Pancreas (tissue), 10 donors: ENCODE measurements around the gene TTLL10. TPM values are rescaled to one million over a fixed set of nuclear protein-coding genes. Genes with fewer than 3 reads are reported as not detected.

Experiments
- ATAC-seq, 4 donors: fragments of 200-7000 bp; cut with Tn5 transposase; one replicate each; pipeline versions ENCODE4 v1.8.0 to v1.9.1; 2020; ENCODE audit warnings: mild to moderate bottlenecking in 4 of 4, moderate library complexity in 4 of 4
- DNase-seq, 6 donors: peaks; one replicate each; pipeline ENCODE4 v3.0.0-alpha.2; 2020
- FAIRE-seq: peaks from 2 replicates; lab custom pipeline; 2012; peaks lifted over from hg19 to GRCh38; lab: Jason Lieb, UNC
- H3K27ac ChIP-seq, 4 donors: fragments of 200-600 bp; sonication (generic); 1 replicate in 3 of 4; 2 replicates in 1 of 4; pipeline versions ENCODE4 v1.5.0 to v1.8.0; 2020
- H3K27me3 ChIP-seq, 4 donors: fragments of 200-600 bp; one replicate each; pipeline ENCODE4 v1.8.0; 2021
- H3K36me3 ChIP-seq, 3 donors: fragments of 200-600 bp; sonication (generic) in 1 of 3; one replicate each; pipeline versions ENCODE4 v1.5.0 to v1.8.0; 2020 to 2021
- H3K4me1 ChIP-seq, 3 donors: fragments of 200-600 bp; one replicate each; pipeline ENCODE4 v1.8.0; 2021
- H3K4me3 ChIP-seq, 4 donors: fragments of 200-600 bp; sonication (generic) in 2 of 4; one replicate each; pipeline versions ENCODE4 v1.5.0 to v1.8.0; 2020 to 2021
- H3K9me3 ChIP-seq, 4 donors: fragments of 200-600 bp; one replicate each; pipeline ENCODE4 v1.8.0; 2021
- WGBS, 2 donors: extraction: QIAGEN DNeasy Blood & Tissue Kit; methylation state at CpG; one replicate each; pipeline ENCODE4 v1.1.7; 2013; 5-methylcytosine and 5-hydroxymethylcytosine counted together
- intact Hi-C, 3 donors: fragments of 100-400 bp; cut with DNase I; formaldehyde crosslinking; loops; one replicate each; pipeline versions ENCODE4 v1.11.1 to v1.14.2; 2022
- polyA plus RNA-seq, 2 donors: library from polyadenylated mRNA; stranded (reverse); fragments of 200-250 nt; gene quantifications; one replicate each; pipeline ENCODE4 v1.2.3, GENCODE V29; 2013
- total RNA-seq, 6 donors: library from RNA; stranded (reverse); fragmentation: NEBNext Ultra II Directional in 4 of 6; extraction: Animal tissue kit (Norgen Biotek cat#: 25700) in 4 of 6; gene quantifications; one replicate each; pipeline versions ENCODE4 v1.2.1 to v1.2.4, GENCODE V29; 2021 to 2023
- TF ChIP-seq, protein P1 (sequence below), 4 donors: fragments of 200-600 bp; sonication (generic) in 3 of 4; IDR thresholded peaks; one replicate each; pipeline versions ENCODE4 v1.5.0 to v1.8.0; 2021; ENCODE audit warnings: antibody characterized with exemption in 4 of 4
- donor health status: healthy with polysubstance abuse.
- donor health status: DM: no; HTN: no; CAD: no; lungs with moderate emphysema.
- donor health status: DM: no; HTN: no; CAD: no.
- donor health status: control.
- donor health status: control.
- donor health status: Bipolar disorder and iron deficiency.
- donor health status: DM: yes; HTN: yes; CAD: no.
- donor health status: DM: no; HTN: no; CAD: no.
- donor health status: DM: no; HTN: no; CAD: no.
- donor health status: DM: yes; HTN: yes; CAD: no.

TTLL10 gene
- total and polyA plus RNA-seq, 8 donors = 0.20 to 1.6 (median 0.41) TPM; not detected in 1

DNA sequence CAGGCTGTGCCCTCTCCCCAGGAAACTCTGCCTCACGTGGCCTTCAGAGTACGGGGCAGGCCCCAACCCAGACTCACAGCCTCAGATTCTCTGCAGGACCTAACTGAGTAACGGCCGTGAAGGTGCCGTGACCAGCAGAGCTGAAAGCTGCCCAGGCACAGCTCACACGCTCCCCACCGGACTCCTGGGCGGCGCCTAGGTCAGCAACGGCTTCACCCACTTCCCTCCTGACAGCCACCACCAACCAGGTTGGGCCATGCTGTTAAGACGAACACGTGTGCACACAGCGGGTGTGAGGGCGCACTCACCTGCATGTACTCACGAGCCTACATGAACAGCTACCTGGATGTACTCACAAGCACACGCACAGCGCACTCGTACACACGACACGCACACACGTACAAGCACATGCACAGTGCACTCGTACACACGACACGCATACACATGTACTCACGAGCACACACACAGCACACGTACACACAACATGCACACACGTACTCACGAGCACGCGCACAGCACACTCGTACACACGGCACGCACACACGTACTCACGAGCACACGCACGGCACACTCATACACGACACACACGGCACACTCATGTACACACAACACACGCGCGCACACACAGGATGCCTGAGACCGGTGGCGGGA, 49.0 kb downstream of the TTLL10 start:
- 93 to 95% methylated on average over 44 of the region's 44 CpGs for WGBS, 2 donors
- FAIRE-seq (no peak), DNase-seq (no peak), ATAC-seq (no peak)
- Histone ChIP-seq H3K27me3 (no peaks in the 10 kb centered on the region), H3K9me3 (no peaks in the 10 kb centered on the region), H3K4me1 (no peaks in the 10 kb centered on the region), H3K4me3 (no peak overlapping the region), H3K27ac (no peak overlapping the region), H3K36me3 (peaks cover 2 to 39% (median 15%) of the 10 kb centered on the region in 3 donors)
- intact Hi-C loops = no loop called here
- TF ChIP-seq, protein P1, sequence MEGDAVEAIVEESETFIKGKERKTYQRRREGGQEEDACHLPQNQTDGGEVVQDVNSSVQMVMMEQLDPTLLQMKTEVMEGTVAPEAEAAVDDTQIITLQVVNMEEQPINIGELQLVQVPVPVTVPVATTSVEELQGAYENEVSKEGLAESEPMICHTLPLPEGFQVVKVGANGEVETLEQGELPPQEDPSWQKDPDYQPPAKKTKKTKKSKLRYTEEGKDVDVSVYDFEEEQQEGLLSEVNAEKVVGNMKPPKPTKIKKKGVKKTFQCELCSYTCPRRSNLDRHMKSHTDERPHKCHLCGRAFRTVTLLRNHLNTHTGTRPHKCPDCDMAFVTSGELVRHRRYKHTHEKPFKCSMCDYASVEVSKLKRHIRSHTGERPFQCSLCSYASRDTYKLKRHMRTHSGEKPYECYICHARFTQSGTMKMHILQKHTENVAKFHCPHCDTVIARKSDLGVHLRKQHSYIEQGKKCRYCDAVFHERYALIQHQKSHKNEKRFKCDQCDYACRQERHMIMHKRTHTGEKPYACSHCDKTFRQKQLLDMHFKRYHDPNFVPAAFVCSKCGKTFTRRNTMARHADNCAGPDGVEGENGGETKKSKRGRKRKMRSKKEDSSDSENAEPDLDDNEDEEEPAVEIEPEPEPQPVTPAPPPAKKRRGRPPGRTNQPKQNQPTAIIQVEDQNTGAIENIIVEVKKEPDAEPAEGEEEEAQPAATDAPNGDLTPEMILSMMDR (IDR thresholded peaks at IDR 0.05) = no peak

DNA sequence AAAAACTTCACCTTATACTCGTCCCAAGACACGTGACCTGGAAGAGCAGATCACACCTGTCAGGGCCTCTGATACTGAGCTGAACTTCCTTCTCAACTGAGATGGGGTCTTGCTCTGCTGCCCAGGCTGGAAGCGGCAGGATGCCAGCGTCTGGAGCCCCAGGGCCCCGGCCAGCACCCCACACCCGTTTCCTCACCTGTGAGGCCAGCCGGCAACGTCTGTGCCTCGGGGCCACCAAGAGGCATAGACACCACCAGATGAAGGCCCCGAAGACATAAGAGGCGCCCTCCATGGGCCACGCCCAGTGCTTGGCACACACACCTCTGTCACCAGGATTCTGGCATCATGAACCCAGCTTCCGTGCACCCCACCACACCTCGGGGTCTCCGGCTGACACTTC, 49.6 kb downstream of the TTLL10 start:
- TF ChIP-seq, protein P1 (IDR thresholded peaks at IDR 0.05) = no peak
- Histone ChIP-seq H3K36me3 (peaks cover 2 to 39% (median 16%) of the 10 kb centered on the region in 3 donors), H3K27me3 (no peaks in the 10 kb centered on the region), H3K4me3 (no peak overlapping the region), H3K27ac (no peak overlapping the region), H3K9me3 (no peaks in the 10 kb centered on the region), H3K4me1 (no peaks in the 10 kb centered on the region)
- intact Hi-C loops = no loop called here
- WGBS, 2 donors = 95 to 97% methylated on average over 15 of the region's 15 CpGs
- no peak for ATAC-seq
- no peak for DNase-seq
- FAIRE-seq = no peak

DNA sequence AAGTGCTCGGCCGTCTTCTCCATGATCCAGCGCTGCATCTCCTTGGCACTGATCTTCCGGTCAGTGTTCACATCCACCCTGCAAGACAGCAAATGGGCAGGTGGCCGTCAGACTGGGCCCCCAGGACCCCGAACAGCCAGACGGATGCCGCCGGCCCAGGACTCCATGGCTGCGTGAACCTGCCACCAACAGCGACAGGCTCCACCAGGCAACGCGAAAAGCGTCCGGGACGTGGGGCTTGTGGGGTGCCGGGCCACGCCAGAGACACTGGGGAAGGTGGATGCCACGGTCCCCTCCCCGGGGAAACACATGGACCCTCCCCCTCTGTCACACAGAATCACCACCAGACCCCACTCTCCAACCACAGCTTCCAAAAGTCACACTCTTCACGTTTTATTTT, 50.2 kb downstream of the TTLL10 start:
- Histone ChIP-seq H3K4me3 (no peak overlapping the region), H3K36me3 (peaks cover 2 to 38% (median 16%) of the 10 kb centered on the region in 3 donors), H3K4me1 (no peaks in the 10 kb centered on the region), H3K27ac (no peak overlapping the region), H3K27me3 (no peaks in the 10 kb centered on the region), H3K9me3 (no peaks in the 10 kb centered on the region)
- DNase-seq = no peak
- WGBS, 2 donors = 91 to 95% methylated on average over 21 of the region's 21 CpGs
- TF ChIP-seq, protein P1 (IDR thresholded peaks at IDR 0.05) = no peak
- intact Hi-C loops = no loop called here
- no peak for FAIRE-seq
- no peak for ATAC-seq

DNA sequence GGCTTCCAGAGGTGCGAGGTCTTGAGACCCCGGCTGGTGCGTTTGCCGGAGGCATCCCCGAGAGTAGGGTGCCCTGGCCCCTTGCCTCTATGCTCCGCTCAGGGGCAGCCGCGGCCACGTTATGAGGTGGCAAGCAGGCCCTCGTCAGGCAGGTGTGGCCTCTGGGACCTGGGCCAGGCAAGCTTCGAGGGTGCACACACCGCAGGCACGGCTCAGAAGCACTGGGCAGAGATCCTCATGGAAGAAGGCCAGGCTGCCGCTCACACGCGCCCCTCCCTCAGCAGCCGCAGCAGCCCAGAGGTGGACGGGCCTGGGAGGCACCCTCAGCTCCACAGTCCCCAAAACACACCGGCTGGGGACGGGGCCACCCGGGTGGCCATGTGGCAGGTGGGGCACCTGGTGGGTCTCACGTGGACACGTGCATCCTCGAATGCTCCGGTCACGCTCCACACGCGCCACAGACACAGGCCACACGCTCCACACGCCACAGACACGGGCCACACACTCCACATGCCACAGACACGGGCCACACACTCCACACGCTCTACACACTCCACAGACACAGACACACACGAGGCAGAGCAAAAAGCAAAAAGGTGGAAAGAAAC, 51.7 kb downstream of the TTLL10 start:
- Histone ChIP-seq H3K9me3 (no peaks in the 10 kb centered on the region), H3K27ac (no peak overlapping the region), H3K4me1 (peaks cover 0 to 8% (median 0%) of the 10 kb centered on the region in 3 donors), H3K4me3 (no peak overlapping the region), H3K36me3 (peaks cover 2 to 31% (median 16%) of the 10 kb centered on the region in 3 donors), H3K27me3 (no peaks in the 10 kb centered on the region)
- TF ChIP-seq, protein P1 (IDR thresholded peaks at IDR 0.05) = no peak
- DNase-seq (no peak), FAIRE-seq (no peak), ATAC-seq (peak in 1 of 4 donors; percentile 10)
- intact Hi-C loops = no loop called here
- 87 to 90% methylated on average over 34 of the region's 34 CpGs for WGBS, 2 donors

DNA sequence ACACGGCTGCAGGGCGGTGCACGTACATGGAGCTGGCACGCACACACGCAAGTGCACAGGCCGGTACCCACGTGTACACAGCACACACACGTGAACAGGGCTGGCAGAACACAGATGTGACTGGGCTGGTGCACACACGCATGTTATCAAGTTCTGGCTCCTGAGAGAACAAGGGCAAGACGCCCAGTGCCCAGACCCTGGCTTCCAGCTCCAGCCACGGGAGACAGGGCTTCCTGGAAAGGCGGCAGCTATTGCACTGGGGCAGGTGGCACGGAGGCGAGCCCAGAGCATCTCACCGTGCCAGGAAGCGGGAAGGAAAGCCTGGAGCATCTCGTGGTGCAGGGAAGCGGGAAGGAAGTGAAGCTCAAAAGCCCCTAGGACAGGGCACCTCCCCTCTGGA, 52.2 kb downstream of the TTLL10 start:
- Histone ChIP-seq H3K4me3 (no peak overlapping the region), H3K4me1 (peaks cover 0 to 13% (median 0%) of the 10 kb centered on the region in 3 donors), H3K9me3 (no peaks in the 10 kb centered on the region), H3K36me3 (peaks cover 2 to 27% (median 16%) of the 10 kb centered on the region in 3 donors), H3K27ac (no peak overlapping the region), H3K27me3 (no peaks in the 10 kb centered on the region)
- DNase-seq (no peak), FAIRE-seq (no peak), ATAC-seq (no peak)
- 76 to 86% methylated on average over 18 of the region's 18 CpGs for WGBS, 2 donors
- TF ChIP-seq, protein P1 (IDR thresholded peaks at IDR 0.05) = no peak
- intact Hi-C loops = no loop called here
